ENCODE results near the gene MRAP.
"Not testable (repeated sequence)": the region's sequence is repeated elsewhere in the genome, so short reads cannot be mapped to it uniquely, and the experiment has no call there.

MRAP gene

GRCh38 chr21:32298658-32299081, at the start of gene MRAP:
MRAP (plus strand) TSS chr21:32298855; CDS start chr21:32298972, 117 bp downstream.
- DNase-seq: no peak

DNA sequence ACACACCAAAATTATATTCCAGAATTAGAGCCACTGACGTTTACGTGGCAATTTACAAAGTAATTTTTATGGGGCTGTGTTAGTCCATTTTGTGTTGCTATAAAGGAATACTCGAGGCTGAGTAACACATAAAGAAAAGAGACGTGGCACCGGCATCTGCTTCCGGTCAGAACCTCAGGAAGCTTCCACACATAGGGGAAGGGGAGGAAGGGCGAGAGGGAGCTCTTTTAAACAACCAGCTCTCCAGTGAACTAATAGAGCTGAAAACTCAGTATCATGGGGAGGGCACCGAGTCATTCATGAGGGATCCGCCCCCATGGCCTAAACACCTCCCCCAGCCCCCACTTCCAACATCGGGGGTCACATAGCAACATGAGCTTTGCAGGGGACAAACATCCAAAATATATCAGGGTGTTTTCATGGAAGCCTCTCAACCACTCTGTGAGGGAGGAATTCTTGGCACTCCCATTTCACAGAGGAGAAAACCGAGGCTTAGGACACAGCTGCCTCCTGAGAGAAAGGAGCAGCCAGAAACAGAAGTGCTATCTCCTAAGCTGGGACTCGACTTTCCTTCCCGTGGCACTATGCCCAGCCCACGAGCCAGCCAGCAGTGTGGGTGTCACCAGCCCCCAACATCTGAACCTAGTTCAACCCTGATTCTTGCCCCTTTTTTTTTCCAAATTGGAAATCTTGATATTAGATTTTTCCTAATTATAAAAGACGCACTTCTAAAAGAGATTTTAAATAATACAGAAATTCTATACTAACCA, 49.0 kb upstream of the MRAP start:
- DNase-seq: no peak

DNA sequence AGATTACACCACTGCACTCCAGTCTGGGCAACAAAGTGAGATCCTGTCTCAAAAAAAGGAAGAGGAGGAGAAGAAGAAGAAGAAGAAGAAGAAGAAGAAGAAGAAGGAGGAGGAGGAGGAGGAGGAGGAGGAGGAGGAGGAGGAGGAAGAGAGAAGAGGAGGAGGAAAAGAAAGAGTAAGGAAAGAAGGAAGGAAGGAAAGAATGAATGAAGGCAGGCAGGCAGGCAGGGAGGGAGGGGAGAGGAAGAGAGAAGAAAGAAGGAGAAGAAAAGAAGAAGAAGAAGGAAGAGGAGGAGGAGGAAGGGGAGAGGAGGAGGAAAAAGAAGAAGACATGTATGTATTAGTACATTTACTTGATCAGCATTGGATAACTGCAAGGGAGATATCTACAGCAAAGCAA, 46.5 kb upstream of the MRAP start:
- no peak for DNase-seq

GRCh38 chr21:32253215-32253641, 45.4 kb upstream of the MRAP start:
- no peak for DNase-seq

- no peak for DNase-seq
These were observed 42.4 kb upstream of the MRAP start for GRCh38 chr21:32256251-32256650.

- DNase-seq: peak; percentile 93
These were observed 41.6 kb upstream of the MRAP start for GRCh38 chr21:32256873-32257620.

GRCh38 chr21:32257962-32258785, 40.5 kb upstream of the MRAP start:
- peak; percentile 85 for DNase-seq

GRCh38 chr21:32258786-32259048, 39.9 kb upstream of the MRAP start:
- not testable (repeated sequence) for DNase-seq

DNA sequence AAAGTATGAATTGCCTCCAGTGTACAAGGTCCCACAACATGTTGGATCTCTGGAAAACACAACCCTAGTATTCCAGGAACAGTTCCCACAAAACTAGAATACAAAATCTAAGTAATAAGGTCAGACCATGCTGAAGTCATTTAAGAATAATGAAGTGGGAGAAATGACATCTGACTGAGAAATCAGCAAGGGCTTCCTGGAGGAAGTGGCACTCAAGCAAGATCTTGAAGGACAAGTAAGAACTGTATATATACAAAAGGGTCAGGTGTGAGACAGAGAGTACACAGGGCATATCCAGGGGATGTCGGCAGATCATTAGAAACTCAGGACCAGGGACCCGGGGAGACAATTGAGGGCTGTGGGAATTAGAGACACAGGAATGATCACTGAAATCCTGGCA, 38.5 kb upstream of the MRAP start:
- DNase-seq: no peak

DNA sequence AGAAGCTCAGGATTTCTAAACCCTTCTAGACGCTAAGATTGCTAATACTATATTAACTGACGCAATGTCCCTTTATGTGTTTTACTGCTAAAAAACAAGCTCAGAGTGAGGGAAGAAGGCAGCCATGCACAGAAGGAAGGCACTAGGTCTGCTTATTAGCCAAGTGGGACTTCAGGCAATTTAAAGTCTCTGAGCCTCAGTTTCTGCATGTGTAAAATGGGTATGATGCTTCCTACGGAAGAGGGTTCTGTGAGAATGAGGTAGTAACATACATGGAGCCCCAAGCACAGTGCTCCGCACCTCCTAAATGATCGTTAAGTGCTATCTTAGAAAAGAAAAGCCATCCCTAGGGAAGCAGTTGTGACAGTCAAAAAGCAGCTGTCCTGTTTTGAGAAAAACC, 36.7 kb upstream of the MRAP start:
- no peak for DNase-seq

DNA sequence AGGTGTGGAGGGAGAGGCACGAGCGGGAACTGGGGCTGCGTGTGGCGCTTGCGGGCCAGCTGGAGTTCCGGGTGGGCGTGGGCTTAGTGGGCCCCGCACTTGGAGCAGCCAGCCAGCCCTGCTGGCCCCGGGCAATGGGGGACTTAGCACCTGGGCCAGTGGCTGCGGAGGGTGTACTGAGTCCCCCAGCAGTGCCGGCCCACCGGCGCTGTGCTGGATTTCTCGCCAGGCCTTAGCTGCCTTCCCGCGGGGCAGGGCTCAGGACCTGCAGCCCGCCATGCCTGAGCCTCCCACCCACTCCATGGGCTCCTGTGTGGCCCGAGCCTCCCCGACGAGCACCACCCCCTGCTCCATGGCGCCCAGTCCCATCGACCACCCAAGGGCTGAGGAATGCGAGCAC, 33.3 kb upstream of the MRAP start:
- DNase-seq: not testable (repeated sequence)

- no peak for DNase-seq
These were observed 27.9 kb upstream of the MRAP start for GRCh38 chr21:32270748-32271147.

GRCh38 chr21:32276671-32277070, 22.0 kb upstream of the MRAP start:
- no peak for DNase-seq

DNA sequence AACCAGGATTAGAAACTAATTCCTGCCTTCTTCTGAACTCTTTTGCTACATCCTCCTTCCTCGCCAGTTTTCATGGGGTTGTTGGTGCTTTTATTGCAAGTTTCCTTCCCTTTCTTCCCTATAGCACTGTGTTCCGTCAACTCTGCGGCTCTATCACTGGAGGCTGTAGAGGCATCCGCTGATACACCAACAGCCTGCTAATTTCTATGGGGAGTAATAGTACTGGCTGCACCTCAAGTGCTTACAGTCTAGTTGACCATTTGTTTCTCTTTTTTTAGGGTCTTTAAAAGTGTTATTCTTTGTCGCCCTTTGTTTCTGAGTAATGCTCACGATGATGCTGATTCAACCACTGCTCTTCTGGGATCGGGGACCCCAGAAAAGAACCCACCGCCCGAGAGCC, 20.6 kb upstream of the MRAP start:
- no peak for DNase-seq

DNA sequence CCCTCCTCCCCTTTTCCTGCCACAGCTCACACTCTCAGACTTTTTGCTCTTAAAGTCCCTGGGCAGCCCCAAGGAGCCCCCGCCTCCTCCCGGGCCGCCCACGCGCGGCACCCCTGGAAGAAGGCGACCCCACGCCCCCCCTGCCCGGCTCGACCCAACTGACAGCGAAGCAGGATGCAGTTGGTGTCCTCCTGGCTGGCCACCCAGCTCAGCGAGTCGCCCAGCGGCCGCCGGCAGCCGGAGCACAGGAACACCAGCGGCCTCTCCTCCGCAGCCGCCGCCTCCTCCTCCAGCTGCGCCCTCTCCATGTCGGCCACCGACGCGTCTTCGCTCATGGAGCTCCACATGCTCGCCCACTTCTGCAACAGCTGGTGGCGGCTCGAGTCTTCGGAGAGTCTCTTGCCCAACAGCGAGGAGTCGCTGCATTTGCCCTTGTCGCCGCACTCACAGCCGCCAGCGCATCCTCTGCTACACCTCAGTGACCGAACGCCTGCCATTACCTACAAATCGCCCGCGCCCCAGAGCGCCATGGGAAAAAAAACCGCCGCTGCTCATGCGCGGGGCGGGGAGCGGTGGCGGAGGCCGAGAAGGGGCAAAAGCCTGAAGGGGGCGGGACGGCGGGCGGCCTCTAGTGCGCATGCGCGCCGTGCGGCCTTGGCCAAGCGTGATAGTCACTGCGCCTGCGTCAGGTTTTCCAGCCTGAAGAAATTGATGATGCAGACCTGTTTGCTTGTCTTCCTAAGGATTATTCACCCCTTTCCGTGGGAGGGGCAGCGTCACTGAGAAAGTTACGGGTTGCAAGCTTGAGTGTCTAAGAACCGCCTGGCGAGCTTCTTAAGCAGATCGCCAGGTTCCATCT, 19.9 kb upstream of the MRAP start, which contains the start of gene MIS18A:
TSS of gene MIS18A (minus strand) at position 532 of the 859 bp plus-strand sequence. CDS start at position 497, 35 bp downstream.
- DNase-seq: peak; percentile 96

DNA sequence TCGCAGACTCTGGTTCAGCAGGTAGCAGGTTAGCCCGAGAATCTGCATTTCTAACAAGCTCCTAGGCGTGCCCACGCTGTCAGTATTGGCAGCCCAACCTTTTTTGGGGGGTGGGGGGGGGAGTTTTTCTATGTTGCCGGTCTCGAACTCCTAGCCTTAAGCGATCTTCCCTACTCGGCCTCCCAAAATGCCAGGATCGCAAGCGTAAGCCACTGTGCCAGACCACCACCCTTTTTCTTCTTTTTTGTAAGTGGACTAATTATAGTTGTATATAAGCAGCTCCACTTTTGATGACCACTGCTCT, 19.3 kb upstream of the MRAP start:
- no peak for DNase-seq

GRCh38 chr21:32281531-32281930, 17.1 kb upstream of the MRAP start:
- no peak for DNase-seq

DNA sequence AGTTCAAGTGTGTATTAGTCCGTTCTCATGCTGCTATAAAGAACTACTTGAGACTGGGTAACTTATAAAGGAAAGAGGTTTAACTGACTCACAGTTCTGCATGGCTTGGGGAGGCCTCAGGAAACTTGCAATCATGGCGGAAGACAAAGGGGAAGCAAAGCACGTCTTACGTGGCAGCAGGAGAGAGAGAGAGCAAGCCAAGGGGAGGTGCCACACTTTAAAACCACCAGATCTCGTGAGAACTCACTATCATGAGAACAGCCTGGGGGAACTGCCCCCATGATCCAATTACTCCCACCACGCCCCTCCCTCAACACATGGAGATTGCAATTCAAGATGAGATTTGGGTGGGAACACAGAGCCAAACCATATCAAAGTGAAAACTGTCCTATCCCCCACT, 15.7 kb upstream of the MRAP start:
- DNase-seq: no peak

- no peak for DNase-seq
These were observed 13.2 kb upstream of the MRAP start for GRCh38 chr21:32285476-32285875.

DNA sequence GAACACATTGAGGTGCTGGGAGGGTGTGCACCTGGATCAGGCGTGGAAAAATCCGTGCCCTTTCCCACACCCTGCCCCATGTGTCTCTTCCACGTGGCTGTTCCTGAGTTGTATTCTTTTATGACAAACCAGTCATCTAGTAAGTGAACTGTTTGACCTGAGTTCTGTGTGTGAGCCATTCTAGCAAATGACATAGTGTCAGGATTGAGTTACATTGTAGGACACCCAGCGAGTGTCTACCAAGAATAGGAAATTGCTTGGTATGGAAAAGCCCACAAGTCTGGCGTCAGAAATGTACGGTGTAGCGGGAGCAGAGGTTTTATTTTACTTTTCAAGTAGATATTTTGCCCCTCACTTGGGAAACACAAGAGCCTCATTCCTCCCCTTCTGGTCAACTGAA, 1.2 kb upstream of the MRAP start:
- no peak for DNase-seq

GRCh38 chr21:32298148-32298559, 501 bp upstream of the MRAP start:
- no peak for DNase-seq

DNA sequence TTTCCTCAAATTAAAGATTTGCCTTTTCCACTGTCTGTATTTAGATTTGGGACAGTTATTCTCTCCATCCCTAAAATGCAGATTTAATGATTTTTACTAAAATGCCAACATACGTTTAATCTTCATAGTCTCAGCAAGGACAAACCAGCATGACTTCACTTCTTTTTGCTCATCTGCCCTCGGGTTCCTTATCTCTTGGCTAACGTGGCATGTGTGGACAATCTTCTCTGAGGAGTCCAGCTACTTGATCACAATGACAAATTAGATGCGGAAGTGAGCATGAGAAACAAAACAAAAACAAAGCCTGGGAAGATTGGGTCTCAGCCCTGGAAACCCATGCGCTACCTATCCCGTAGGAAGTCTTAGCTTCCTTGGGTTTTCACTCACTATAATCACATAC, 1.0 kb downstream of the MRAP start:
- no peak for DNase-seq

Data from left hindlimb (tissue), 1 donor.